ENCODE results near the gene LIN7B. TPM values are rescaled to one million over a fixed set of nuclear protein-coding genes. Genes with fewer than 3 reads are reported as not detected.

LIN7B gene
- total and polyA plus RNA-seq, 2 of the 13 experiments (the other 11 are each of a cell fraction or from before 2014, with no cell fraction given), result 5.3 to 7.6 TPM

GRCh38 chr19:49149652-49150105, 35.5 kb downstream of the LIN7B start (continued):
- TF ChIP-seq HMGXB3 (CRISPR knock-in tag; IDR thresholded peaks at IDR 0.05; ENCODE audit: borderline replicate concordance), result peak; percentile 22; the same call in 1 of the 2 replicates
- TF ChIP-seq ZNF124 (CRISPR knock-in tag; IDR thresholded peaks at IDR 0.05), result no peak
- 0 out of 2 replicates have a peak, but pooled peaks have one; percentile 16 for TF ChIP-seq KLF9 (CRISPR knock-in tag; IDR thresholded peaks at IDR 0.05; ENCODE audit: low read depth)
- TF ChIP-seq SIX1 (CRISPR knock-in tag; IDR thresholded peaks at IDR 0.05; ENCODE audit: borderline replicate concordance), result no peak
- no peak; the same call in 1 of the 2 replicates for TF ChIP-seq ZNF446 (CRISPR knock-in tag; IDR thresholded peaks at IDR 0.05)
- TF ChIP-seq ZMYM4 (CRISPR knock-in tag; IDR thresholded peaks at IDR 0.05), result no peak
- no peak for TF ChIP-seq ZNF383 (CRISPR knock-in tag; IDR thresholded peaks at IDR 0.05; ENCODE audit: borderline replicate concordance)
- TF ChIP-seq ZNF607 (CRISPR knock-in tag; IDR thresholded peaks at IDR 0.05; ENCODE audit: borderline replicate concordance), result no peak
- TF ChIP-seq MXD1 (CRISPR knock-in tag; IDR thresholded peaks at IDR 0.05), result no peak; the same call in 1 of the 2 replicates
- TF ChIP-seq ZBTB21 (CRISPR knock-in tag; IDR thresholded peaks at IDR 0.05), result no peak
- no peak for TF ChIP-seq ZNF292 (CRISPR knock-in tag; IDR thresholded peaks at IDR 0.05; ENCODE audit: borderline replicate concordance, low read depth)
- no peak for TF ChIP-seq ZNF639 (CRISPR knock-in tag; conservative IDR thresholded peaks at IDR 0.05)
- no peak for TF ChIP-seq ZFP82 (CRISPR knock-in tag; IDR thresholded peaks at IDR 0.05; ENCODE audit: borderline replicate concordance)
- TF ChIP-seq PRPF4 (IDR thresholded peaks at IDR 0.05; ENCODE audit: low read depth, low read length, poor library complexity, severe bottlenecking), result no peak
- TF ChIP-seq E2F5 (CRISPR knock-in tag; conservative IDR thresholded peaks at IDR 0.05), result no peak
- 0 out of 2 replicates have a peak, but pooled peaks have one; percentile 22 for TF ChIP-seq ETS1 (CRISPR knock-in tag; IDR thresholded peaks at IDR 0.05)
- TF ChIP-seq ZNF879 (CRISPR knock-in tag; IDR thresholded peaks at IDR 0.05), result no peak
- TF ChIP-seq ARID2 (CRISPR knock-in tag; IDR thresholded peaks at IDR 0.05; ENCODE audit: borderline replicate concordance), result no peak
- TF ChIP-seq ZNF557 (CRISPR knock-in tag; IDR thresholded peaks at IDR 0.05), result no peak
- no peak for TF ChIP-seq ZFY (CRISPR knock-in tag; IDR thresholded peaks at IDR 0.05)
- TF ChIP-seq NONO (IDR thresholded peaks at IDR 0.05), result no peak
- TF ChIP-seq NONO (CRISPR knock-in tag; conservative IDR thresholded peaks at IDR 0.05), result peak; percentile 54; the same call in 1 of the 2 replicates
- no peak for TF ChIP-seq NR1H2 (CRISPR knock-in tag; IDR thresholded peaks at IDR 0.05; ENCODE audit: borderline replicate concordance, low read depth)

All from HepG2 (cell line).